Neural cell (in vitro differentiated cells): ENCODE data around the gene NDUFS7. TPM values are rescaled to one million over a fixed set of nuclear protein-coding genes. Genes with fewer than 3 reads are reported as not detected.
"Not testable (repeated sequence)": the region's sequence is repeated elsewhere in the genome, so short reads cannot be mapped to it uniquely, and the experiment has no call there.

Source experiments
- H2AFZ ChIP-seq: fragments of 200-600, 300-800 bp; sonication (generic), shearing (Covaris generic); 2 replicates; pipeline ENCODE4 v1.6.0; 2014; ENCODE audit warnings: low read depth, mild to moderate bottlenecking, antibody characterized with exemption, low read length, moderate library complexity
- H3F3A ChIP-seq: fragments of 200-600 bp; shearing (Covaris generic); 2 replicates; pipeline ENCODE4 v1.6.1; 2016; ENCODE audit warnings: mild to moderate bottlenecking, moderate library complexity, mixed read lengths, antibody characterized with exemption, low read length; ENCODE audit not compliant: insufficient read depth, poor library complexity, severe bottlenecking
- H3K27ac ChIP-seq: fragments of 200-600, 300-800 bp; sonication (generic), shearing (Covaris generic); 2 replicates; pipeline ENCODE4 v1.5.1; 2014; ENCODE audit warnings: mild to moderate bottlenecking, low read length, moderate library complexity
- H3K27me3 ChIP-seq: fragments of 300-800, 200-600 bp; sonication (generic), shearing (Covaris generic); 2 replicates; pipeline ENCODE4 v1.6.0; 2014; ENCODE audit warnings: mild to moderate bottlenecking, low read depth, low read length, moderate library complexity; ENCODE audit not compliant: insufficient read depth
- H3K36me3 ChIP-seq: fragments of 300-800, 200-600 bp; sonication (generic), shearing (Covaris generic); 2 replicates; pipeline ENCODE4 v1.5.1; 2014; ENCODE audit warnings: mild to moderate bottlenecking, antibody characterized with exemption, low read length, moderate library complexity; ENCODE audit not compliant: insufficient read depth
- H3K4me2 ChIP-seq: fragments of 300-800, 200-600 bp; sonication (generic), shearing (Covaris generic); 2 replicates; pipeline ENCODE4 v1.6.0; 2014; ENCODE audit warnings: mild to moderate bottlenecking, low read length
- H3K4me3 ChIP-seq: fragments of 300-800, 200-600 bp; sonication (generic), shearing (Covaris generic); 2 replicates; pipeline ENCODE4 v1.5.1; 2014; ENCODE audit warnings: mild to moderate bottlenecking, low read length, moderate library complexity
- H3K79me2 ChIP-seq: fragments of 200-600 bp; shearing (Covaris generic); replicated peaks from 2 replicates; pipeline ENCODE4 v1.6.0; 2014; ENCODE audit warnings: mild to moderate bottlenecking, low read length, moderate library complexity; ENCODE audit not compliant: insufficient read depth
- H3K9ac ChIP-seq: fragments of 300-800, 200-600 bp; sonication (generic), shearing (Covaris generic); 2 replicates; pipeline ENCODE4 v1.6.1; 2016; ENCODE audit warnings: mild to moderate bottlenecking, low read length, mixed read lengths
- H3K9me2 ChIP-seq: fragments of 200-600 bp; shearing (Covaris generic); 2 replicates; pipeline ENCODE4 v1.6.1; 2016; ENCODE audit warnings: mild to moderate bottlenecking, low read length, mixed read lengths; ENCODE audit not compliant: insufficient read depth
- H3K9me3 ChIP-seq: fragments of 200-600, 300-800 bp; sonication (generic), shearing (Covaris generic); 2 replicates; pipeline ENCODE4 v1.6.1; 2016; ENCODE audit warnings: mild to moderate bottlenecking, mixed run types, low read length, moderate library complexity, mixed read lengths
- H4K20me1 ChIP-seq: fragments of 200-600 bp; shearing (Covaris generic); 2 replicates; pipeline ENCODE4 v1.6.1; 2016; ENCODE audit warnings: mild to moderate bottlenecking, mixed run types; ENCODE audit not compliant: insufficient read depth
- CTCF ChIP-seq: fragments of 450-650 bp; IDR thresholded peaks from 2 replicates; pipeline ENCODE4 v1.5.1; 2014; ENCODE audit warnings: antibody characterized with exemption, mild to moderate bottlenecking, moderate library complexity; ENCODE audit not compliant: poor library complexity, severe bottlenecking
- EP300 ChIP-seq: fragments of 450-650 bp; conservative IDR thresholded peaks from 2 replicates; pipeline ENCODE4 v1.6.1; 2014; ENCODE audit warnings: antibody characterized with exemption, mild to moderate bottlenecking, moderate library complexity; ENCODE audit not compliant: poor library complexity, severe bottlenecking
- EZH2 ChIP-seq: fragments of 200-600, 300-800 bp; shearing (Covaris generic), sonication (generic); IDR thresholded peaks from 2 replicates; pipeline ENCODE4 v1.6.1; 2014; ENCODE audit warnings: antibody characterized with exemption, low read length, borderline replicate concordance, mild to moderate bottlenecking; ENCODE audit not compliant: insufficient read depth, poor library complexity, severe bottlenecking
- MXI1 ChIP-seq: fragments of 450-650 bp; conservative IDR thresholded peaks from 2 replicates; pipeline ENCODE4 v1.6.1; 2014; ENCODE audit warnings: antibody characterized with exemption, mild to moderate bottlenecking; ENCODE audit not compliant: poor library complexity, severe bottlenecking
- POLR2AphosphoS5 ChIP-seq: IDR thresholded peaks from 2 replicates; pipeline ENCODE4 v1.6.1; 2012
- RAD21 ChIP-seq: fragments of 450-650 bp; conservative IDR thresholded peaks from 2 replicates; pipeline ENCODE4 v1.6.1; 2014; ENCODE audit warnings: antibody characterized with exemption, mild to moderate bottlenecking, moderate library complexity
- REST ChIP-seq: IDR thresholded peaks from 2 replicates; pipeline ENCODE4 v1.6.1; 2012; ENCODE audit warnings: borderline replicate concordance
- SMC3 ChIP-seq: fragments of 450-650 bp; conservative IDR thresholded peaks from 2 replicates; pipeline ENCODE4 v1.6.1; 2014; ENCODE audit warnings: antibody characterized with exemption, mild to moderate bottlenecking, moderate library complexity; ENCODE audit not compliant: poor library complexity
- TAF1 ChIP-seq: IDR thresholded peaks from 2 replicates; pipeline ENCODE4 v1.6.1; 2012; ENCODE audit warnings: low read depth
- polyA plus RNA-seq: library from polyadenylated mRNA; depleted of rRNA; stranded (reverse); fragments of >200 nt; gene quantifications from 2 replicates; pipeline ENCODE4 v1.2.3, GENCODE V29; 2014

NDUFS7 gene
- polyA plus RNA-seq, 1 donor from 2014 or later, result 196 TPM

GRCh38 chr19:1418951-1419738, 35.4 kb downstream of the NDUFS7 start:
- H4K20me1 ChIP-seq, result no peaks in the 10 kb centered on the region
- H3K27ac ChIP-seq, result no peak overlapping the region
- H3F3A ChIP-seq, result no peaks in the 10 kb centered on the region

GRCh38 chr19:1420085-1420484, 36.4 kb downstream of the NDUFS7 start:
- not testable (repeated sequence) for H3K9me2 ChIP-seq, H3K9ac ChIP-seq, H3K4me3 ChIP-seq, H3F3A ChIP-seq, H3K4me2 ChIP-seq, H4K20me1 ChIP-seq, H2AFZ ChIP-seq, H3K27ac ChIP-seq, H3K9me3 ChIP-seq, H3K36me3 ChIP-seq, H3K27me3 ChIP-seq
- peaks cover 27% of the 10 kb centered on the region for H3K79me2 ChIP-seq

More at GRCh38 chr19:1418951-1419738, 35.4 kb downstream of the NDUFS7 start:
- Histone ChIP-seq H3K27me3 (no peaks in the 10 kb centered on the region), H3K9me2 (no peaks in the 10 kb centered on the region), H3K9ac (no peak overlapping the region), H3K4me2 (no peak overlapping the region), H3K36me3 (no peaks in the 10 kb centered on the region), H3K79me2 (peaks cover 33% of the 10 kb centered on the region), H3K9me3 (no peaks in the 10 kb centered on the region), H2AFZ (no peak overlapping the region), H3K4me3 (no peak overlapping the region)
- TF ChIP-seq RAD21, result no peak
- TF ChIP-seq REST, result no peak
- no peak for TF ChIP-seq SMC3
- TF ChIP-seq TAF1, result no peak
- no peak for TF ChIP-seq CTCF
- no peak for TF ChIP-seq MXI1
- no peak for TF ChIP-seq POLR2AphosphoS5
- TF ChIP-seq EZH2, result no peak
- no peak for TF ChIP-seq EP300
